Activated CD4-positive, CD25-positive, alpha-beta regulatory T cell treated with anti-CD3 and anti-CD28 coated beads, Interleukin-2, amount 50 U/mL, for 72 hours (primary cell): Measurements from ENCODE around the gene NDFIP1.
"Not testable (repeated sequence)": the region's sequence is repeated elsewhere in the genome, so short reads cannot be mapped to it uniquely, and the experiment has no call there.

Experiments used
- DNase-seq: peaks from one replicate; pipeline ENCODE4 v3.0.0; 2021

Gene NDFIP1, protein sequence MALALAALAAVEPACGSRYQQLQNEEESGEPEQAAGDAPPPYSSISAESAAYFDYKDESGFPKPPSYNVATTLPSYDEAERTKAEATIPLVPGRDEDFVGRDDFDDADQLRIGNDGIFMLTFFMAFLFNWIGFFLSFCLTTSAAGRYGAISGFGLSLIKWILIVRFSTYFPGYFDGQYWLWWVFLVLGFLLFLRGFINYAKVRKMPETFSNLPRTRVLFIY

DNA sequence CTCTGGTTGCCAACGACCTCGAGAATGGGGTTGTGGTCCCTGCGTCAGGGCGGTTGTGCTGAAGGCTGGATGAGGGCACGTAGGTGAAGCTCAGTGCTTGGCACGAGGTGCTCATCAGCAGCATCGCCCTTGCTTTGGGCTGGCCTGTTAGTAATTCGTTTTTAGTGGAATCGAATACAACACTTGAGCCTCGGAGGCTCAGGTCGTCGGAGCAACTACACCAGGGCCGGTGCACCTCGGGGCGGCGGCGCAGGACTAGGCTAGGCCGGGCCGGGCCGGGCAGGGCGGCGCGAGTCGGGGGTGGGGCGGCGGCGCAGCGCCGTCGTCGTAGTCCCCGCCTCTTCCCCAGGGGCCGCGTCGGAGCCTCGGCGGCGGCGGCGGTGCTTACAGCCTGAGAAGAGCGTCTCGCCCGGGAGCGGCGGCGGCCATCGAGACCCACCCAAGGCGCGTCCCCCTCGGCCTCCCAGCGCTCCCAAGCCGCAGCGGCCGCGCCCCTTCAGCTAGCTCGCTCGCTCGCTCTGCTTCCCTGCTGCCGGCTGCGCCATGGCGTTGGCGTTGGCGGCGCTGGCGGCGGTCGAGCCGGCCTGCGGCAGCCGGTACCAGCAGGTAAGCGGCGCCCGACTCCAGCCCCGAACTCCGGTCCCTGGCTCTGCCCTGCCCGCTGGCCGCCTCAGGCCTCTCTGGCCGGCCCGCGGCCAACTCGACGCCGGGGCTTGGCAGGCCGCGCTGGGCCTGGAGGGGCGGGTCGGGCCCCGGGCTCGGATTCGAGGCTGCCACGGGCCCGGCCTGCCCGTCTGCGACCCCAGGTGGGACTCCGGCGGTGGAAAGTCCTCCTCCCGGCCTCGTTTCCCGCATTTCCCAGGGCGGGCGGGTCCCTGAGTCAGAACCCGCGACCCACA is at the start of gene NDFIP1:
NDFIP1 (plus strand) TSS at position 348 of the 899 bp plus-strand sequence; CDS start at position 544, 196 bp downstream.
- peak; percentile 93 for DNase-seq

DNA sequence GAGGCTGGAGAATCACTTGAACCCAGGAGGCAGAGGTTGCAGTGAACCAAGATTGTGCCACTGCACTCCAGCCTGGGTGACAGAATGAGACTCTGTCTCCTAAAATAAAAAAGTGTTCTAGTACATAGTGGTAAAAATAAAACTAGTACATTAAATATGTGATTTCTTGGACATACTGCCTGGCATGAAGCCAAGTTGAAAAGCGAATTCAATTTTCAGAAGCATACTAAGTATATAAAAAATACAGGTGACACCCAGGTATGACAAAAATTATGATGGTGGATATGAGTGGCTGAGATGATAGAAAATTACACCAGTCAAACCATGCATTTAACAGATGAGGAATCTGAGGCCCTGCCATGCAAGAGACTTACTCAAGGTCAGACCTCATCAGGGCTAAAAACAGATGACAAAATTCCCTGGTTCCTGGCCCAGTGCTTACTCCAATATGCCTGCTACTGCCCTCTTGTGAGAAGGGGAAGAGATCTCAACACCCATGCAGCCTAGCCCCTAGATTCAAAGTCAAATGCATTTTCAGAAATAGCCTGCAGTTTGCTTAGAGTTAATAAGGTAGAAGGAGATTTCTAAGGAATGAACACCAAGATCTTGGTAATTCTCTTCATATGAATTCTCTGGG is 49.2 kb upstream of the NDFIP1 start:
- no peak for DNase-seq

DNA sequence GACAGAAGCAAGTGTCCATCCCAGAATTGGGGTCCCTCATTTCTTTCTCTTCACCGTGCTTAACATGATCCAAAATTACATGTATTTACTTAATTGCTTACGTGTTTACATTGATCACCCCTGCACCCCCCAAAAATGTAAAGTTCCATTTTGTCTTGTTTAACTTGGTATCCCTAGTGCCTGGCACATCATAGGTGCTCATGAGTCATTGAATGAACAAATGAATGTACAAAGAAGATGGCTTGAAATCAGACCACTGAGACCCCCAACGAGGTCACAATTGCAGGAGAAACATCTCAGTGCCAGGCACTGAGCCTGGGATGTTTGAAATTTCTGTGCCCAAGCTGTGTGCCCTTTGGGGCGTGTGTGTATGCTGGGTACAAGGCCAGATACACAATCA is 45.2 kb upstream of the NDFIP1 start:
- no peak for DNase-seq

DNA sequence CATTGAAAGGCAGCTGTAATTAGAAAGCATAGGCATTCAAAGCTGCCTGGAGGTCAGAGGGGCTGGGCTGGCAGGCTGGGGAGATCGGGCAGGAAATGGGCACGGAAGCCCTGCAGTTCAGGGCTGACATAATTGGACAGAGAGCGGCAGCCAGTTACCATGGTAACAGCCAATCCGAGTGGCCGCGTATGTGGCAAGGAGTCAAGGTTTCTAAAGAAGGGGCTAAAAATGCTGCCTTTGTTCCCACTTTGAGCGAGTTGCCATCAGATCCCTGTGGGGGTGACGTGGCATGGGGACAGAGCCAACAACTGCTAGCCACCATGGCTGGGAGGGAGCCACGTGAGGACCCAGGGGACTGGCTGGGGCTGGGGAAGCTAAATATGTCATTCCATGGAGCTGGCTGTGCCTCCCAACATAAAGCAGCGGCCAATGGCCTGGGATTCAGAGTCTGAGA is 44.7 kb upstream of the NDFIP1 start:
- DNase-seq, result peak; percentile 41

DNA sequence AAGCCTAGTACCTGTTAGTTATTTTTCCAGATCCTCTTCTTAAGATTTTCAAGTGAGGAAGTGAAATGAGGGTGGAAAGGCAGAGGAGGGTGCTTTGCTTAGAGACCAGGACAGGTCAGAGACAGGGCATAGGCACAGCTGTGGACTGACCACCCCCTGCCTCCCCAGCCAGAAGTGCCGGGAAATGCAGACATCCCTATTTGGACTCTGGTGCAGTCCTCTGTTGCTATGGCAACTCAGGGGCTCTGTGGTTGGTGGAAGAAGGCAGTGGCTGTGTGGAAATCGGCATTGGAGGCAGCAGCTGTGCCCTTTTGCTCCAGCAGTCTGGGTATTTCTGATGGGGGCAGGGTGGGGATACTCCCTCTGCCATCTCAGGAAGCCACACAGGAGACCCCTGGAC is 43.3 kb upstream of the NDFIP1 start:
- no peak for DNase-seq

DNA sequence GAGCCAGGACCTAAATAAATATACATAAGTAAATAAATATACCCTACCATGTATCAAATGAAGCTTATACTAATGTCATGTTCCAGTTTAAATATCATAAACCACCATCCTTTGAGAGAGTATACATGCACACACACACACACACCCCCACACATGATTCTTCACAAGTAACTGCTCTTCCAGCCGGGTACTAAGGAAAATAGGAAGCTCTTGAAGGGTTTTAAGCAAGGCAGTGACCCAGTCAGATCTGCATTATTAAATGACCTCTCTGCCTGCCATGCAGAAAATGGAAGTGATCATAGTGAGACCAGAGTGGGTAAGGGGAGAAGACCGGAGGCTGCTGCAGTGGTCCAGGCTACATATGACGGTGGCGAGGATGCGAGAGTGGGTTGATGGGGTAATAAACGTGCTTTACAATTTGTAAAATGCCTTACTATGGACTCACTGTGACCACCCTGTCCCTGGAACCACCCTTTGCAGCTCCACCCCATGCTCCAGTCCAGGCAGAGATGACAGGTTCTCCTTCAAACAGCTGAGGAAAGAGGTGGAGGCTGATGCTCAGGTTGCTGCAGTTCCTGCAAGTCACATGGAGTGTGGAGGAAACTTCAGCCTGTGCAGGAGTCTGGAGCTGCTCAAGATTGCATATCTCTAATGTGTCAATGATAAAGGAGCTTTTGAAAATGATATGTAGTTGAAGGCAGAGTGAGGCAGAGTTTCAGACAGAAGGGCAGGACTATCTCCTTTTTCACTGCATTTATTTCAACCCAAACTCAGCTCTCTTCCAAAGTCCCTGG is 38.8 kb upstream of the NDFIP1 start:
- DNase-seq, result no peak

DNA sequence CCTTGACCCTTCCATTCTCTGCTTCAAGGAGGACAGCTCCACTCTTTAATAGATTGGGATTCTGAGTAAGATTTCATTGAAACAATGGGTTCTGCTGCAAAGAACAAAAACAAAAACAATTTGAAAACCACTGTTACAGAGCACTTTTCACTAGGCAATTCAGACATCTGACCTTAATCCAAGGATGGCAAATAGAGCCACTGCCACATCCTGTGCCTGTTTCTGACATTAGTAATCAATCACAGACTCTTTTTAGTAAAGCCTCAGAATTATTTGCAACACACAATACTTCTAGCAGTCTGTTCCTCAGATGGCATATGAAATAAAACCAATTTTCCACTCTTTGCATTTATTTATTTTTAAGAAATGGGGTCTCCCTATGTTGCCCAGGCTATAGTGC is 37.8 kb upstream of the NDFIP1 start:
- DNase-seq, result no peak

DNA sequence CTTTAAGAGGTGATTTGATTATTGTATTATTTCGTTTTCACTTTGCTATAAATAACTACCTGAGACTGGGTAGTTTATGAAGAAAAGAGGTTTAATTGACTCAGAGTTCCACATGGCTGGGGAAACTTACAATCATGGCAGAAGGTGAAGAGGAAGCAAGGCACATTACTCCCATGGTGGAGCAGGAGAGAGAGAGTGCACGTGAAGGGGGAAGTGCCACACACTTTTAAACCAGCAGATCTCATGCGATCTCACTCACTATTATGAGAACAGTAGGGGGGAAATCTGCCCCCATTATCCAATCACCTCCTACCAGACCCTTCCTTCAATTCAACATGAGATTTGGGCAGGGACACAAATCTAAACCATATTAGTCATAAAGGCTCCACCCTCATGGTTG is 36.1 kb upstream of the NDFIP1 start:
- DNase-seq, result no peak

DNA sequence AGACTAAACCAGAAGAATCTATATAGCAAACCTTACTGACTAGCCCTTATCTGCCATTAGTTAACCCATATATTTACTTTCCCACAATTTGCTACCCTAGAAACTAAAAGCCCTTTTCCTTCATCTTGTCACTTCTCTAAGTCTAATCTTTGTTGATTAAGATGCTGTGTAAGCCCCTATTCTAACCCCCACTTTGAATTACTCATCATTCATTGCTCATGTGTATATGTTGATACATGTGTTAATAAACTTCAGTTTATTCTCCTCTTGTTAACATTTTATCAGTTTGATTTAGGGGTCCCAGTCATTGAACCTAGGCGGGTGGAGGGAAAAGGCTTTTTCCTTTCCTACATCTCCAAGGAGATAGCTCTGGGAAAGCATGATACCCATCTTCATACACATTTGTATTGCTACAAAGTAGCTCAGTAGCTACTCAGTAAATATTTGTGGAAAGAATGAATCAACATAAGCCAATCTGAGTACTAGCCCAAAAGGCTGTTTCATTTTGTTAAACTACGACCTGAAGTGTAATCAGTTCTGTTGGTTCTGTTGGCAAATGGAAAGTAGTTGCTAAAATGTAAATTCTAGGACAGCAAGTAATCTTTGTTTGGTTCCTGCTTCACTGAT is 35.1 kb upstream of the NDFIP1 start:
- no peak for DNase-seq

DNA sequence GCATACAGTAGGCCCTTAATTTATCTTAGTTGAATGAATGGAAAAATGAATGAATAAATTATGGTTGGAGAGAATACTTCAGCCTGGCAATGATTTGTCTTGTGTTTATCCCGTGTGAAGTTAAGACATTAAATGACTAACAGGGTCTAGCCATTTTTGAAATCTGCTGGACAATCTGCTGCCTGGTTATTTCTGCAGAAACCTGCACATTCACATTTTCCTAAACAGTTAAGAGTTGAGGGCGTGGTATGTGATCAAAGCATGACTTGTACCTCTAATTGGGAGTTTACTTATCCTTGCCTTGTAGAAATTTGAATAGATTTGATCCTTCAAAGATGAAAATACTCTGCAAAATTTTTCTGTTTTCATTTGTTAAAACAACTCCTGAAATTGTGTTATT is 34.6 kb upstream of the NDFIP1 start:
- DNase-seq, result no peak

DNA sequence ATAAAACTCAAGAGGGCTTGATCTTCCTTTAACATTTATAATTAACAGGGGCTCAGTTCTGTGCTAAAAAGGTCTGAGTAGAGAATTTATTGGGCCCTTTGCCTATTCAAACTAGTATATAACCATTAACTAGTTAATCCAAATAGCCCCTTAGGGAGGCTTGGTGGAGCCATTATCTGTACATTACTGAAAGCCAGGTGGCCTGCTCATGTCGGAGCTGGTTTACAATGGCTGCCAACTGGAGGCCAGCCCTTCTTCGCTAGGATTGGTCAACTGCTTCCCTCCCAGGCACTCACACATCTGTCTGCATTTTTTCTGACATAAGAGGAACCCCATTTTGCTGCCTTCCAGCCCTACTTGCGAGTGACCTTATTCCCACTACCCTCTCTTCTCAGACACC is 30.4 kb upstream of the NDFIP1 start:
- DNase-seq, result no peak

DNA sequence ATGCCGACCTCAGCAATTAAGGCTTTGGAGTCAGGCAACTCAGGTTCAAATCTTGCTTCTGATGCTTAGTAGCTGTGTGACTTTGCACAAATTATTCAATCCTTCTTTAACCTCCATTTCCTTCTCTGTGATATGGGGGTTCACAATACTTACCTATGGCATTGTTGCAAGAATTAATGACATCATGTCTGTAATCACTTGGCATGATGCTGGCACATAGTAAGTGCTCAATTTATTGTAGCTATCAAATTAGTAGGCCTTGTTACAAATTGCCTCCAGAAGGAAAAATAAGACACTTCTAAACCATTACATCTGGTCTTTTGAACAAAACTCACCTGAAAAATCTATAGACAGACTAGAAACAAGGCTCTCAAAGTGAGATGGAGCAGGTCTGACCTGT is 29.9 kb upstream of the NDFIP1 start:
- DNase-seq, result no peak

DNA sequence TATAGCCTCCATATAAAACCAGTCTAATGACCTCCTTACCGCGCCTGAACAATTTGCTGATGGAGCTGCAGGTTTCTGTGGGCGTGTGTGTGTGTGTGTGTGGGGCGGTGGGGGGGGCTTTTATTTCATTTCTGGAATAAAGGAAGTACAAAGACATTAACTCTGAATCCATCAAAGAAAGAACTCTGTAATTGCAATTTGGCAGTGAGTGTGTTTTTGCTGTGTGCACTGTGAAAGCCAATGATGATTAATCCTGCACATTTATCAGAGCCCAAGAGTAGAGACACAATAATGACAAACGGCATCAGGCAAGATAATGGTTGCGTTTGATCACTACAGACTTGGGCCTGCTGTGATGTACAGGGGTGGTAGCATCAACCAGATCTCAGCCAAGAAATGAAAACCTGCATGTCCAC is 29.3 kb upstream of the NDFIP1 start:
- DNase-seq, result no peak

DNA sequence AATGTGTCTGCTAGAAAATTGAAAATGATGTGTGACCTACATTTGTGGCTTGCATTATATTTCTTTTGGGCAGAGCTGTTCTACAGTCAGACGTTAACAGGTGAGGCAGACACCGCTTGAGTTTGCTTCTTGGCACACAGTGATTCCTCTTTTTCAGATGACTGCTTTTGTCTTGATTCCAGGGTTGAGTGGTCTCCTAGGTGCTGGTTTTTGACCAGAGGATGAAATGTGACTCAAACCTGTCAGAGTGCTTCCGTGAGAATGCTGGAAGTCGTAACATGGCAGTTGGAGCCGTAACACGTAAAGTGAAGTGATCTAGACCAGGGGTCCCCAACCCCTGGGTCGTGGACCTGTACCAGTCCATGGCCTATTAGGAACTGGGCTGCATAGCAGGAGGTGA is 28.3 kb upstream of the NDFIP1 start:
- no peak for DNase-seq

DNA sequence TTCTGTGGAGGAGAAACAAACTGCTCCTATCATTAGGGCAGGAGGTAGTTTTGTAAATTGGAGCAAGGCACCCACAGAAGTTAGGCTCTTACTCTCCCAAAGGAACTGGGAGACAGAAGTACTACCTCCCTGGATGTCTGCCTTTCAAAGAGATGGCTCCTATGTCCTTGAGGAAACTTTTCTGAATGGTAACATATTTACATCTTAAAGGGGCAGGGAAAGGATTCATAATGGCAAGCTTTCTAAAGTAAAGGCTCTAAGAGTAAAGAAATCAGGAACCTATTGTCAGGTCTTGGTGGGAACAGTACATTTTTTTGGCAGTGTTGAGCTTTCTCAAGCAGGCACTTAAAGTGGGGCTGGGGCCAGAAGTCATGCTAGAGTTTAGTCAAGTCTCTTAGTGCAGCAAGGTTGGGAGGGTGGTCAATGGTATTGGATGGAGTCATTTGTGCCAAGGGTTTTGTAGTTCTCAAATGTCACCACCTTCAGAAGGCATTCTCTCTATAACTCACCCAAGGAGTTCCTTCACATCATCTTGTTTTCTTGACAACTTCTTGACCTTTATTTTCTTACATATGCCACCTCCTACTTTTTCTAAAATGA is 26.3 kb upstream of the NDFIP1 start:
- no peak for DNase-seq

DNA sequence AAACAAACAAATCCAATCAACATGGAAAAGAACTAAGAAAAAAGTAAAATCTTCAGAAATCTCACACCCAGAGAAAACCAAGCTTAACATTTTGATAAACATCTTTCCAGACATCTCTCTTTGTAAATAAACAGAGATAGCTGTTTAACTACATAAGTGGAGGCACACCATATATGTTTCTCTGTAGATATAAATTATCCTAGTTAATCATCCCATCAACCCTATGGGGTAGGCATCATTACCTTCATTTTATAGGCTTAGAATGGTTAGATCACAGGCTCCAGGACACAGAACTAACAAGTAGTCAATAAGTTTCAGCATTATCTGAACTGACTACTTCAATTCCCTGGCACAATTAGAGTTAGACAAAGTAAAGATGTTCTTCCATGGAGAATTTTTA is 22.4 kb upstream of the NDFIP1 start:
- DNase-seq, result no peak

DNA sequence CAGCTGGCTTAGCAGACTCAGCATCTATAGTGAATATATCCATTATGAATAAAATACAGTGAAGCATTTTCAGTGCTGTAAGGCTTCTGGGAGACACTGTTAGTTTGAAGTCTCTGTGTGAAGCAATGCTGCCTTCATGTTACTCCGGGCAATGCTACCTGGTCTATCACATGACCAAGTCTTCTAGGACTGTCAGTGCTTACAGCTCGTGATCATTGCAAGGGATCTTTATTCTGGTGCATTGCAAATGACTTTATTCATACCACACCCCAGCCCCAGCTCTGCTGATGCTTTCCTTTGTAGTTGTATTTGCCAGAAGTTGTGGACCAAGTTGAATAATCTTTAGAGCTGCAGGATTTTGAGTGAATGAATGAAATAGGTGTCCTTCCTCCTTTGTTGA is 21.9 kb upstream of the NDFIP1 start:
- no peak for DNase-seq

DNA sequence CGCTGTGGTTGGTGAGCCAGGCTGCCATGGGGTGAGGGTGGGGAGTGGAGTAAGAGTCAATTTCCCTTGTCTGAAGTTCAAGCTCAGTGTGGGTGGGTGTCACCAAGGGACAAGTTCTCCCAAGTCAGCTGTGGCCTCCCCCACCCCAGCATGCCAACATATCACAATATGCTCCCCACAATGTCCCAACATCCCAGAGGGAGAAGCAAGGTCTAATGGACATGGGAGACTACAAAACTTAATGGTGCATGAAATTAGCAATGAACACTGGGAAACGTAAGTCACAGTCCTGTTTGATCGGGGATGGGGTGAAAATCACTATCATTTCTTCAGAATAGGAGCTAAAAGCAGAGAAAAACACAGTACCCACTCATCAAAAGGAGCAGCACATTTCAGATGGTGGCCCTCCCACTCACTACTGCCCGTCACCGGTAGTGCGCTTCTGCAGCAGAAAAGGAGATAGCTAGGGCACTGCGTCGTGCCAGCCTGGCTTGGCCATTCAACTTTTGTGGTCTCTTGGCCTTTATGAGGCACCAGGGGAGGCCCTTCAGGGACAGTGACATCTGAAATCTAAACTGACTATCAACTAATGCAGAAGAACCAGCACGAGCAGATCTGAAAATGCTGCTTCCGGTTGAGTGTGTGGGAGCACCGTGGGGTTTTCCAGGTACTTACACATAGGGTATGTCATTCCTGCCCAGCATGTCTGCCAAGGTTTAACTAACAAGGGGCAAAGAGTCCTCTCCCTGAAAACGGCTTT is 20.5 kb upstream of the NDFIP1 start:
- DNase-seq, result peak; percentile 50

DNA sequence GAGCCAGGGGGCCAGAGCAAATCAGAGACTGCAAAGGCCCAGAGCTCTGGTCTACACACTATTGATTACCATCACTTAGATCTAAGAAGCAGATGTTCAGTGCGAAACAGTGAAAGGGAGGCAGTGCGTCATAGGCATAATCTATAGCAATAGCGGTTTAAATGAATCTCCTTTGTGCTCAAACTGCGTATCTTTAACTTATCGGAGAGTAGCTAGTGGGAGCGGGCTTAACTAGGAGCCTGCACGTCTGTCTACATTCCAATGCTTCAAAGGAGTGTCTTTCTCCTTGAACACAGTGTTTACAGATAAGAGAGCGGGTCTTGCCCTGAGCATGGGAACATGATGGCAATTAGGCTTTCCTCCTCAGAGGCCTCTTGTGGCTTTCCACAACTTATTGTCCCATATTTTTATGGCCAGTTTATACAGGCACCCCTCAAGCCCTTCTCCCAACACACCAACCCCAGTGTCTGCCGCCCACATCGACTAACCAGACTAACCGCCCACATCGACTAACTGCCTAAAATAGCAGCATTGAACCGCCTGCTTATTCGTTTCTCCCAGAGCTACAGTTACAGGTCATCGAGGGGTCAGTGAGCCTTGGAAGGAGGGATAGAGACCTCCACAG is 19.6 kb upstream of the NDFIP1 start:
- DNase-seq, result not testable (repeated sequence)

DNA sequence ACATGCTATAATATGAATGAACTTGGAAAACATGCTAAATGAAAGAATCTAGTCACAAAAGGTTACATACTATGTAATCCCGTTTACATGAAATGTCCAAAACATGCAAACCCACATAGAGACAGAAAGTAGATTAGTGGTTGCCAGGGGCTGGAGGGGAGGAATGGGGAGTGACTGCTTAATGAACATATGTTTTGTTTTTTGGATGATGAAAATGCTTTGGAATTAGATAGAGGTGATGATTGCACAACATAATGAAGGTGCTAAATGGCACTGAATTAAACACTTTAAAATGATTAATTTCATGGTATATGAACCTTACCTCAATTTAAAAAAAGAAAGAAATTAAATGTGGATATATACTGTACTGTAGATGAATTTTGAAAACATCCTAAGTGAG is 17.6 kb upstream of the NDFIP1 start:
- DNase-seq, result no peak

DNA sequence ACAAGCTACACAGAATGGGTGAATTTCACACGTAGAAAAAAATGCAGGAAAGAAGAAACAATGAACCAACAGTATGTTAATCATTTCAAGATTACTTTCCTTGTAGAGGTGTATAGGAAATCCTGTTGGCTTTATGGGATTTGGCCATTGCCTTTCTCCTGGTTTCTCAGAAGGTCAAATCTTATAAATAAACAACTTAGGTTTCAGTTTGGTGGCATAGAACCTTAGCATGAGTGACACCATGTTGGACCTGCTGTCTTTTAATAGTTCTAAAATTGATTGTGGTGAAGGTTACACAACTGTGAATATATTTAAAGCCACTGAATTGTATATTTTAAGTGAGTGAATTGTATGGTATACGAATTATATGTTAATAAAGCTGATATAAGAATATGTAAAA is 16.7 kb upstream of the NDFIP1 start:
- no peak for DNase-seq
